Fibroblast of skin of back (primary cell): ENCODE measurements around the gene ARSD.
"Not testable (repeated sequence)": the region's sequence is repeated elsewhere in the genome, so short reads cannot be mapped to it uniquely, and the experiment has no call there.

Experiments
- DNase-seq: peaks from one replicate; pipeline ENCODE4 v3.0.0-alpha.2; 2013

Gene ARSD

DNA sequence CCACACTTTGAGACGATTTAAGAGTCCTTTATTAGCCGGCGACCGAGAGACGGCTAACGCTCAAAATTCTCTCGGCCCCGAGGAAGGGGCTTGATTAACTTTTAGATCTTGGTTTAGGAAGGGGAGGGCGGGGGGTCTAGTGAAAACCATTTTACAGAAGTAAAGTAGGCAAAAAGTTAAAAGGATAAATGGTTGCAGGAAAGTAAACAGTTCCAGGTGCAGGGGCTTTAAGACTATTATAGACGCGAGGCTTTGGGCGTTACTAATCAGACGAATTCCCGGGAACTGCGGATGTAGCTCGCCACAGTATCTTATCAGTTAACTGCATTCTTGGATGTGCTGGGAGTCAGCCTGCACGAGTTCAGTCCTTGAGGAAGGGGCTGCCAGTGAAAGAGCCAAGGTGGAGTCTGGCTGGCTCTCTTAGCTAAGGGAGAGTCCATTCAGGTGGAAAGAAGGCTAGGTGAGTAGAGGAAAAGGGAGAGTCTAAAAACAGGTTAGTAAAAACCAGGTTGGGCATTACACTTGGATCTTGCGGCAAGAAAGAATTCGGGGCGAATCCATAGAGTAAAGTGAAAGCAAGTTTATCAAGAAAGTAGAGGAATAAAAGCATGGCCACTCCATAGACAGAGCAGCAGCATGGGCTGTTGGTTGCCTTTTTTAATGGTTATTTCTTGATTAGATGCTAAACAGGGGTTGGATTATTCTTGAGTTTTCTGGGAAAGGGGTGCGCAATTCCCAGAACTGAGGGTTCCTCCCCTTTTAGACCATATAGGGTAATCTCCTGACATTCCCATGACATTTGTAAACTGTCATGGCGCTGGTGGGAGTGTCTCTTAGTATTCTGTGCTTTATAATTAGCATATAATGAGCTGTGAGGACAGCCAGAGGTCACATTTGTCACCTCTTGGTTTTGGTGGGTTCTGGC lies 38.3 kb downstream of the ARSD start:
- DNase-seq = not testable (repeated sequence)

- DNase-seq = not testable (repeated sequence)
Measured at GRCh38 chrX:2889706-2890490, 39.2 kb downstream of the ARSD start.

GRCh38 chrX:2889045-2889605 lies 40.0 kb downstream of the ARSD start:
- no peak for DNase-seq

DNA sequence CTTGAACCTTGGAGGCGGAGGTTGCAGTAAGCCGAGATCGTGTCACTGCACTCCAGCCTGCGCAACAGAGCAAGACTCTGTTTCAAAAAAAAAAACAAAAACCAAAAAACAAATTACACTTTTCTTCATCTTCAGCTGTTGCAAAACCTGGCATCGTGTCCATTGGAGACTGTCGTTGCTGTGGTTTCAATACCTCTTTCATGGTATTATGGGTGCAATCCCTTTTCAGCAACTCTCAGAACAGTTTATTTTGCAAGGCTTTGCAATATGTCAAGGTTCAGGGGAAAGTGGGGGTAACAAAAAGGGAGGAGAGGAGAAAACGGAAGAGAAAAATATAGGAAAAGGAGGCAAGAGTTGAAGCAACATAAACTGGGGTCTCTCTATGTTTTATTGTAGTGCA lies 40.8 kb downstream of the ARSD start:
- DNase-seq = no peak

- no peak for DNase-seq
Measured at GRCh38 chrX:2883770-2884169, 45.4 kb downstream of the ARSD start.

DNA sequence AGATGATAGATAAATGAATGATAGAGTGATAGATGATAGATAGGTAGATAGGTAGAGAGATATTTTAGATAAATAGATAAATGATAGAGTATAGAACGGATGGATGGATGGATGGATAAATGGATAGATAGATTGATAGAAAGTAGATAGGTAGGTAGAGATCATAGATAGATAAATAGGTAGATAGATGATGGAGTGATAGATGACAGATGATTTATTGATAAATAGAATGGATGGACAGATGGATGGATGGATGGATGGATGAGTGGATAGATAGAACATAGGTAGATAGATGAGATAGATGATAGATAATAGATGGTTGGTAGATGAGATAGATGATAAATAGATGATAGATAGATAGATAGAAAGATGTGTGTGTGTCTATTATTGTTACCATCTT lies 49.5 kb downstream of the ARSD start:
- no peak for DNase-seq

DNA sequence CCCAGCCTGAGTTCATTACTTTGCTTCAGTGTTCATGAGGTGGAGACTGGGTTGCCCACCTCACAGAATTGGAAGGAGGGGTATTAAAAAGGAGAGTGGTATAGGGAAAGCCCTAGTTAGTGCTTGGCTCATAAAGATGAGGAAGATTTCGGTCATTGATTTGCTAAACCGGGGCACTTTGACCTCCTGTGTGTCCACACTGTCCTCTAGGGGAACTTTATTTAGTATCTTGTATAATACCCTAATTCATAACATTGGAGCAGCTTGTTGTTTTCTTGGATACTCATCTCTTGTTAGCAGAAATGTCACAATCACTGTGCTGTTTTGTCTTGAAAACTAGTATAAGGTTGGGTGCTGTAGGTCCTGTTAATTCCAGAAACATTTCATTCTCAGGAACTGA lies 50.6 kb downstream of the ARSD start:
- no peak for DNase-seq

DNA sequence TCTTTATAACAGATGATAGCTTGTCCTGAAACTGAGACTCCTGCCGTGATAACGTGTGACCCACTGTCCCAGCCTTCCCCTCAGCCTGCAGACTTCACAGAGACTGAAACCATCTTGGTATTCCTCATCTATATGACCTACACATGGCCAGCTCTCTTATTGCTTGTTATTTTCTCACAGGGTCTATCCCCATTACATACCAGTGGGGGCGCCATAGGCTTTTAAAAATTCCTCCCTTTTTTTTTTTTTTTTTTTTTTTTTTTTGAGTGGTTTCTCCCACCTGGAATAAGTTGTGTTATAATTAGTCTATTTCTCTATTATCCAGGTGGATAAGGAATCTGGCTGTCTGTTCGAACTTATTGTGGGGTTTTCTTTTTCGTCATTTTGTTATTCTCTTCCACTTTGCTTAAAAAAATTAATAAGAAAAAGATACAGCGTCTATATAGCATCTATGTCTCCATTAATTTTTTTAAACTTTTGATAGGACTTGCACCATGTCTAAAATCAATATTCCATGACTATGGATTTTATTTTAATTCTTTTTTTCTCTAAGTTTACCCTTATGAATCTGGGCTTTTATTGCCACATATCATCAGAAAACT lies 53.2 kb downstream of the ARSD start:
- peak; percentile 6 for DNase-seq

- no peak for DNase-seq
Measured at GRCh38 chrX:2875136-2875481, 54.0 kb downstream of the ARSD start.

DNA sequence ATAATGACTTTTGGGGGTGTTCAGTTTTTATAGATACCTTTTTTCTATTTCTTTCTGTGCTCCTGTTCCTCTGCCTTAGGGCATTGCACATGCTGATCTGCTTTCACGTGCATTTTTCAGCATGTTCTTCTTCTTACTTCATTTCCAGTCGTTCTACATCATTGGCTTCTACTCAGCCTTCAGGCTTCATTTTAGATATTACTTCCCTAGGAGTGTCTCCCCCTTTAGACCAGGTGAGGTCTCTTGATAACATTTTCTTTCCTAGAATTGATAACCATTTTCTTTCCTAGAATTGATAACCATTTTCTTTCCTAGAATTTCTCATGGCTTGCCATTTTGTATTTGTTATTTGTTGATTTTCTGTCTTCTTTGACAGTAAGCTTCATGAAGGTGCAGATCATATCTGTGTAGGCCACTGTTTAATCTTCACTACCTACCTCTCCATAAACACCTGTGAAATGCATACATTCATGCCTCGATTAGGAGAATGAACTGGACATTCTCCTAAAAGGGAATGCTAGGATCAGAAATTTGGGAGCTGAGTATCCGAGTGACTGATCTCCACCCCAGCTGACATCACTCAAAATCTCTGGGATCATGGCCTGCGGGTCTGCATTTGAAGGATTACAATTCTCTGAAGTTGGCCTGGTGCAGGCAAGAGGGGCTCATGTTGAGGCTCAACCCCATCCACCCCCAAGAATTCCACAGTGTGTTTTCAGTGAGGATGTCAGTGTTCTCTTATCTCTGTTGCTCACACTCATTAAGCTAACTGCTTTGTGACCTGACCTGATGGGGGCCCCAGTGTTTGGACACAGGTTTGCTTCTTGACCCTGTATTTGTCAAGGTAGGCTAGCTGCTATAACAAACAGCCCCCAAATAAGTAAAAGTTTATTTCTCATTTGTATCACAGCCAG lies 54.7 kb downstream of the ARSD start:
- DNase-seq = no peak

- DNase-seq = no peak
Measured at GRCh38 chrX:2872671-2873277, 56.4 kb downstream of the ARSD start.

DNA sequence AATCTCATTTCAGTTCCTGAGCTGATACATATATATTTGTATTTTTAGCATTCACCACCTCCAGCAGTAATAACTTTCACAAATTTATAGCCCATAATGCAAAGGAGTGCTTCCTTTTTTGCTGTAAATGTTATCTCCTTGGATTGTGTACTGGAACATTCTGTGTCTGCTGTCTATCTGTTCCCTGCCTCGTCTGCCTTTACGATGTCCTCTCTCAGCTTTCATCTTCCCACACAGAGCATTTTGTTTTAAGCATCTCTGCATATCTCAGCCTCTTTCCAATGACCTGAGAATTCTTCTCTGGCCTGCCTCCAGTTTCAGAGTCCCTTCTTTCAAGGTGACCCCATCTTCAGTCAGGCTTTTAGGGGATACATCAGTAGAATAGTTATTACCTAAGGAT lies 57.3 kb downstream of the ARSD start:
- DNase-seq = no peak

GRCh38 chrX:2870650-2871049 lies 58.5 kb downstream of the ARSD start:
- no peak for DNase-seq

- DNase-seq = no peak
Measured at GRCh38 chrX:2867206-2867605, 61.9 kb downstream of the ARSD start.

DNA sequence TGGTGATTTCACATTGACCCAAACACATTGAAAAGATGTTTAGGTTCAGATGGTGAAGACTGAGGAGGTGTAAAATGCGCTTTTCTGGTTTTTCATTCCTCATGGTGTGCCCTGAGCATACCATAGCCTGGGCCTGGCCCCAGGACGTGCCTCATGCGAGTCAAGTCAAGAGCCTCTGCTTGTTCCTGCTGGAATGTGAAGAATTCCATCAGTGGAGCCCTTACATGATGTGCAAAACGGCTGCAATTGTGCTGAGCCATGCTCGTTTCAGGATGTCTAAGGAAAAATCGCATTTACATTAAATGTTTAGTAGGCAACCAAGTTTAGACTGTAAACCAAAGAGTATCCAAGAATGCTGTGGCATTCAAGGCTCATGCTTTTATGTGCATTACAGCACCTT lies 65.5 kb downstream of the ARSD start:
- DNase-seq = peak; percentile 53

- no peak for DNase-seq
Measured at GRCh38 chrX:2862404-2862803, 66.7 kb downstream of the ARSD start.

DNA sequence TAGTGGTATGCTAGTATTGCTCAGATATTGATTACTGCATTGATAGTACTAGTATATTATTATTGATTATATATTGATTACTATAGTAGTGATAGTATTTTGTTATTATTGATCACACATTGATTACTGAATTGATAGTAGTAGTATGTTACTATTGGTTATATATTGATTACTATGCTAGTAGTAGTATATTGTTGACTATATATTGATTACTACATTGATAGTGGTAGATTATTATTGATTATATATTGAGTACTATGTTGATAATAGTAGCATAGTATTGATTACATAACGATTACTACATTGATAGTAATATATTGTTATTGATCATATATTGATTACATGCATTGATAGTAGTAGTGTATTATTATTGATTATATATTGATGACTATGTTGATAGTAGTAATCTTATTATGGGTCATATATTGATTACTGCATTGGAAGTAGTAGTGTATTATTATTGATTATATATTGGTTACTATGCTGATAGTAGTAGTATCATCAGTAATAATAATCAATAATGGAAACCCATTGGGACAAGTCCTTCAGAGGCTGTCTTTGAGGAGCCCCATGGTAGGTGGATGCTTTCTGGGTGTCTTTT lies 69.8 kb downstream of the ARSD start:
- no peak for DNase-seq

DNA sequence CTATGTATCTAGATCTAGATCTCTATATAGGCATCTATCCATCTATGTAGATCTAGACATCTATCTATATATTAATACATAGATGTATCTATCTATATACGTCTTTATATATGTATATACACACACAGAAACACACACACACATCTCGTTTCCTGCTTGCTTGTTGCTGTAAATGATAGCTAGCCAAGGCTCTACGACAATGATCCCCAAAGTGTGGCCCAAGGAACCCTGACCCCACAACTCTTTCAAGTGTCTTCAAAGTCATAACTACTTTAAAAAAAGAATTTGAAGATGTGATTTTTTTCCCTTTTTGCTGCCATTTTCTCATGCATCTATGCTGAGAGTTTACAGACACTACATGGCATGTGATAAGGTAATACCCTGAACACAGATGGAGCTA lies 71.6 kb downstream of the ARSD start:
- no peak for DNase-seq

DNA sequence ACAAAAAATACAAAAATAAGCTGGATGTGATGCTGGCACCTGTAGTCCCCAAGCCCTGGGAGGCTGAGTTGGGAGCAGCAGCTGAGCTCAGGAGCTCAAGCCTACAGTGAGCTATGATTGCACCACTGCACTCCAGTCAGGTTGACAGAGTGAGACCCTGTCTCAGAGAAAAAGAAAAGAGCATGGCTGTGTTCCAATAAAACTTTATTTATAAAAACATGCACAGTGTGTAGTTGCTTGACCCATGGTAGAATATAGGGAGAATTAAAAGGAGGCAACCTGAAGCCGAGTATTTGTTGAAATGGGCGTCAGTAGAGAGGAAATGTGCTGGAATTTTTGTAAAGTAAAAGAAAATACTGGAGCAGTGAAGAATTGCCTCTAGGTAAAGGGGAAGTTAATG lies 73.4 kb downstream of the ARSD start:
- DNase-seq = no peak

DNA sequence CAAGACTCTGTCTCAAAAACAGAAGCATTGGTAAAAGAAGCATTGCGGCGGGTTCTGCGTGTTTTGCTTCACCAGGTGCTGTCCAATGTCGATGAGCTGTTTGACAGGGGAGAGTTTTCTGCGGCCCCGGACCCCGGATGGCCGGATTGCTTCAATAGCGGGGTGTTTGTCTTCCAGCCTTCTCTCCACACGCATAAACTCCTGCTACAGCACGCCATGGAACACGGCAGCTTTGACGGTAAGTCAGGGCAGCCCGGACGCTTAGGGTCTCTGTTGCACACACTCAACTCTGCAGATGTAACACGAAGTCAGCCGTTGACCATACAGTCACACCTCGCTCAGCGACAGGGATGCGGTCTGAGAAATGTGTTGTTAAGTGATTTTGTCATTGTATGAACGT lies 74.2 kb downstream of the ARSD start:
- DNase-seq = no peak
